Mesenchymal stem cell (in vitro differentiated cells and primary cell): Measurements from ENCODE around the gene SYCP1.

Experiments
- DNase-seq: peaks from one replicate; pipeline ENCODE4 v3.0.0-alpha.2; 2013
- H2AFZ ChIP-seq: one replicate; pipeline ENCODE4 v1.6.1; 2013; ENCODE audit warnings: low read depth, mild to moderate bottlenecking, control low read depth, inconsistent platforms, low read length, moderate library complexity
- H2AK5ac ChIP-seq: 2 replicates; pipeline ENCODE4 v1.6.1; 2013; ENCODE audit warnings: low read length, moderate library complexity, mild to moderate bottlenecking, inconsistent platforms; ENCODE audit not compliant: severe bottlenecking
- H2BK120ac ChIP-seq: one replicate; pipeline ENCODE4 v1.6.1; 2013; ENCODE audit warnings: low read depth, mild to moderate bottlenecking, inconsistent platforms, low read length, moderate library complexity
- H2BK12ac ChIP-seq, 2 experiments: one replicate each; pipeline ENCODE4 v1.6.1; 2013; ENCODE audit warnings: inconsistent platforms in 2 of 2, low read length in 2 of 2, mild to moderate bottlenecking in 2 of 2, moderate library complexity in 2 of 2, control low read depth in 1 of 2
- H2BK15ac ChIP-seq: one replicate; pipeline ENCODE4 v1.6.1; 2013; ENCODE audit warnings: mild to moderate bottlenecking, low read depth, inconsistent platforms; ENCODE audit not compliant: poor library complexity, severe bottlenecking
- H2BK5ac ChIP-seq: 2 replicates; pipeline ENCODE4 v1.6.1; 2013; ENCODE audit warnings: low read depth, mild to moderate bottlenecking, low read length, control low read depth, inconsistent platforms; ENCODE audit not compliant: poor library complexity, severe bottlenecking
- H3K14ac ChIP-seq, 2 experiments: one replicate each; pipeline ENCODE4 v1.6.1; 2013; ENCODE audit warnings: inconsistent platforms in 2 of 2, low read length in 2 of 2, control low read depth in 1 of 2, mild to moderate bottlenecking in 1 of 2, moderate library complexity in 1 of 2
- H3K18ac ChIP-seq, 2 experiments: one replicate each; pipeline ENCODE4 v1.6.1; 2013; ENCODE audit warnings: inconsistent platforms in 2 of 2, low read length in 2 of 2, control low read depth in 1 of 2, low read depth in 1 of 2, mild to moderate bottlenecking in 1 of 2
- H3K23ac ChIP-seq, 2 experiments: one replicate each; pipeline ENCODE4 v1.6.1; 2013; ENCODE audit warnings: inconsistent platforms in 2 of 2, low read length in 2 of 2, mild to moderate bottlenecking in 2 of 2, moderate library complexity in 2 of 2, control low read depth in 1 of 2
- H3K27ac ChIP-seq: 2 replicates; pipeline ENCODE4 v1.5.1; 2013; ENCODE audit warnings: mild to moderate bottlenecking, moderate library complexity, low read length, control low read depth, inconsistent platforms; ENCODE audit not compliant: poor library complexity, severe bottlenecking
- H3K27me3 ChIP-seq, 2 experiments: 2 replicates each; pipeline versions ENCODE4 v1.6.1 to v1.7.0; 2013; ENCODE audit warnings: low read length in 2 of 2, mild to moderate bottlenecking in 2 of 2, moderate library complexity in 2 of 2, control low read depth in 1 of 2, inconsistent platforms in 1 of 2; ENCODE audit not compliant: control insufficient read depth in 1 of 2, insufficient read depth in 1 of 2
- H3K36me3 ChIP-seq, 2 experiments: 2 replicates each; pipeline versions ENCODE4 v1.6.1 to v1.7.0; 2013; ENCODE audit warnings: low read length in 2 of 2, control low read depth in 1 of 2, inconsistent platforms in 1 of 2, low read depth in 1 of 2, mild to moderate bottlenecking in 1 of 2; ENCODE audit not compliant: insufficient read depth in 2 of 2, control insufficient read depth in 1 of 2
- H3K4ac ChIP-seq, 2 experiments: one replicate each; pipeline ENCODE4 v1.6.1; 2013; ENCODE audit warnings: inconsistent platforms in 2 of 2, low read length in 2 of 2, mild to moderate bottlenecking in 2 of 2, moderate library complexity in 2 of 2, control low read depth in 1 of 2, low read depth in 1 of 2
- H3K4me1 ChIP-seq: 2 replicates; pipeline ENCODE4 v1.6.1; 2013; ENCODE audit warnings: low read depth, low read length, control low read depth; ENCODE audit not compliant: control insufficient read depth, insufficient read depth
- H3K4me2 ChIP-seq: 2 replicates; pipeline ENCODE4 v1.6.1; 2013; ENCODE audit warnings: low read length, mild to moderate bottlenecking, inconsistent platforms; ENCODE audit not compliant: poor library complexity, severe bottlenecking
- H3K4me3 ChIP-seq, 2 experiments: 2 replicates each; pipeline versions ENCODE4 v1.5.1 to v1.7.0; 2013; ENCODE audit warnings: low read length in 2 of 2, mild to moderate bottlenecking in 2 of 2, control low read depth in 1 of 2, low read depth in 1 of 2; ENCODE audit not compliant: insufficient read depth in 1 of 2
- H3K79me1 ChIP-seq: replicated peaks from 2 replicates; pipeline ENCODE4 v1.6.1; 2013; ENCODE audit warnings: mild to moderate bottlenecking, control low read depth, low read length, inconsistent platforms; ENCODE audit not compliant: poor library complexity, severe bottlenecking
- H3K9ac ChIP-seq: 2 replicates; pipeline ENCODE4 v1.7.0; 2013; ENCODE audit warnings: mild to moderate bottlenecking, low read length, moderate library complexity
- H3K9me3 ChIP-seq: 2 replicates; pipeline ENCODE4 v1.7.0; 2013; ENCODE audit warnings: mild to moderate bottlenecking, low read length; ENCODE audit not compliant: control insufficient read depth
- H4K8ac ChIP-seq: one replicate; pipeline ENCODE4 v1.6.1; 2013; ENCODE audit warnings: inconsistent platforms, mild to moderate bottlenecking, low read length, moderate library complexity
- H4K91ac ChIP-seq: one replicate; pipeline ENCODE4 v1.6.1; 2013; ENCODE audit warnings: mild to moderate bottlenecking, low read length, inconsistent platforms
- WGBS: methylation state at CpG from one replicate; pipeline ENCODE4 v1.1.7; 2013; ENCODE audit warnings: mixed read lengths; 5-methylcytosine and 5-hydroxymethylcytosine counted together

The SYCP1 gene

DNA sequence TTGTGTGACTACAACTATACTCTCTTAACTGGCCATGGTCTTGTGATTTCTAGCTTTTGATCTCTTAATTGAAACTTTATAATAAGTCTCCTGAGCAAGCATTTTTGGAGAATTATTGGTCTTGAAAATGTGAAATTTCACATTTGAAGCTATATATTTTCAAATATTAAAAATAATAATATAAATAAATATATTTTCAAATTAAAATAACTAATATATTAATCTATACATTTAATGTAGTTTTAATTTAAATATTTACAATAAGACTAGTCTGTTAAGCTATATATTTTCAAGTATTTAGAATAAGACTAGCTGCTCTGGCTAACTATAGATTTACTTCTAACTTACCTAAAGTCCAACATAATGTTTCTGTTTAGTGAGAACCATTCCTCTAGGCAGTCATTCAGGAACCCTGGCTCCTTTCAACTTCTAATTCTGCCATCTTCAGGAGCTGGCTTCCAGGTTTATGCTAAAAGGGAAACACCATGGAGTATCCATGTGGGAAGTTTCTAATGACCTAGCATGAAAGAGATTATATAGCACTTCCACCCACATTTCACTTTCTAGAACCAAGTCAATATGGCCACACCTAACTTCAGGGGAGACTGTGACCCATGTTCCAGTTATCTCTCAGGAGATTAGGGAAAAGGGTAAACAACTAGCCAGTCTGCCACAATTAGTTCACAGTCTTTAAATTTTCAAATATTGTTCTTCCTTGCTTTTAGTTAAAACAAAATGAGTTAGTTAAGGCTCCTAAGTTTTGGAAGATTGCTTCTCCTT is 143.0 kb downstream of the SYCP1 start:
- H2AK5ac ChIP-seq: no peak overlapping the region
- H4K91ac ChIP-seq: no peak overlapping the region
- no peak overlapping the region for H3K4me3 ChIP-seq
- H2BK12ac ChIP-seq: no peak overlapping the region
- H3K23ac ChIP-seq: no peak overlapping the region
- H3K18ac ChIP-seq: no peak overlapping the region
- no peak overlapping the region for H3K4ac ChIP-seq
- H2BK120ac ChIP-seq: no peak overlapping the region
- no peaks in the 10 kb centered on the region for H3K9me3 ChIP-seq
- H4K8ac ChIP-seq: no peak overlapping the region
- no peaks in the 10 kb centered on the region for H3K36me3 ChIP-seq
- H3K79me1 ChIP-seq: no peaks in the 10 kb centered on the region
- peaks cover 0 to 7% of the 10 kb centered on the region in 2 experiments for H3K27me3 ChIP-seq
- H3K9ac ChIP-seq: no peak overlapping the region
- H3K14ac ChIP-seq: no peak overlapping the region
- no peaks in the 10 kb centered on the region for H3K4me1 ChIP-seq
- no peak overlapping the region for H2BK15ac ChIP-seq
- no peak overlapping the region for H3K4me2 ChIP-seq
- H2BK5ac ChIP-seq: no peak overlapping the region
- no peak for DNase-seq
- no peak overlapping the region for H3K27ac ChIP-seq
- H2AFZ ChIP-seq: no peak overlapping the region

DNA sequence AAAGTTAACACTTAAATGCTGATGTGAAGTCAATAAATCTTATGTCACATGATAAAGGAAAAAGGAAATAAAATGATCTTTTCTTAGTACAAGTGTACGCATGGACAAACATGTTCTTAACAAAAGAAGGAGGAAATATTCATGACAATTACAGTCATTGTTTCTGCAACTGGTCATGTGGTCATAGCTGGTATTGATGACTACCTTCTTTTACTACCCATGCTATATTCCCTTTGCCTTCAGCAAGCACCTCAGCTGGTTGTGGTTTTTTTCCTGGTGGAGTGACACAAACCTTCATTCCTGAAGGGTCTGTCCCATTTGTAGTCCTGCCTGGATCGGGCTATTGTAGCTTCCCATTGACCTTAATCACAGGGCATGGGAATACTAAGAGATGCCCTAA is 151.5 kb downstream of the SYCP1 start:
- no CpG with 5 or more reads among the region's 2 CpGs for whole genome bisulfite sequencing
- Histone ChIP-seq H3K79me1 (no peaks in the 10 kb centered on the region), H2BK15ac (no peak overlapping the region), H2BK120ac (no peak overlapping the region), H3K9ac (no peak overlapping the region), H2AK5ac (no peak overlapping the region), H2BK5ac (no peak overlapping the region), H3K4ac (no peak overlapping the region), H3K4me3 (no peak overlapping the region), H2AFZ (no peak overlapping the region), H3K36me3 (no peaks in the 10 kb centered on the region), H3K27ac (no peak overlapping the region), H3K18ac (no peak overlapping the region), H3K9me3 (no peaks in the 10 kb centered on the region), H2BK12ac (no peak overlapping the region), H3K27me3 (peaks cover 0 to 7% of the 10 kb centered on the region in 2 experiments), H3K4me2 (no peak overlapping the region), H3K23ac (no peak overlapping the region), H4K8ac (no peak overlapping the region), H4K91ac (no peak overlapping the region), H3K4me1 (no peaks in the 10 kb centered on the region), H3K14ac (no peak overlapping the region)
- no peak for DNase-seq

DNA sequence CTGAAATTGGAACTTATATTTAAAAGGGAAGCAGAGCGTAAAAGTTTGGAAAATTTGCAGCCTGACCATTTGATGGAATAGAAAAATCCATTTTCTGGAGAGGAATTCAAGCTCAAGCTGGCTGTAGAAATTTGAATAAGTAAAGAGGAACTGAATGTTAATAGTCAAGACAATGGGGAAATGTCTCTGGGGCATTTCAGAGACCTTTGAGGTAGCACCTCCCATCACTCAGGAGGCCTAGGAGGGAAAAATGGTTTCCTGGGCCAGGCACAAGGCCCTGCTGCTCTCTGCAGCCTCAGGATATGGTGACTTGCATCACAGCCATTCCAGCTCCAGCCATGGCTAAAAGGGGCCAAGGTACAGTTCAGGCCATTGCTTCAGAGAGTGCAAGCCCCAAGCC is 157.3 kb downstream of the SYCP1 start:
- H3K4me1 ChIP-seq: no peaks in the 10 kb centered on the region
- H3K18ac ChIP-seq: no peak overlapping the region
- no peak overlapping the region for H2BK12ac ChIP-seq
- H3K79me1 ChIP-seq: no peaks in the 10 kb centered on the region
- no peak overlapping the region for H4K8ac ChIP-seq
- H4K91ac ChIP-seq: no peak overlapping the region
- no peak overlapping the region for H2AK5ac ChIP-seq
- 85% methylated on average over 1 of the region's 1 CpG for WGBS
- H3K9me3 ChIP-seq: no peaks in the 10 kb centered on the region
- peaks cover 0 to 3% of the 10 kb centered on the region in 2 experiments for H3K27me3 ChIP-seq
- H3K4ac ChIP-seq: no peak overlapping the region
- H3K36me3 ChIP-seq: no peaks in the 10 kb centered on the region
- no peak overlapping the region for H2BK5ac ChIP-seq
- DNase-seq: no peak
- H3K27ac ChIP-seq: no peak overlapping the region
- no peak overlapping the region for H3K4me3 ChIP-seq
- no peak overlapping the region for H2BK15ac ChIP-seq
- H3K9ac ChIP-seq: no peak overlapping the region
- no peak overlapping the region for H3K14ac ChIP-seq
- no peak overlapping the region for H2BK120ac ChIP-seq
- H3K23ac ChIP-seq: no peak overlapping the region
- H2AFZ ChIP-seq: no peak overlapping the region
- H3K4me2 ChIP-seq: no peak overlapping the region

DNA sequence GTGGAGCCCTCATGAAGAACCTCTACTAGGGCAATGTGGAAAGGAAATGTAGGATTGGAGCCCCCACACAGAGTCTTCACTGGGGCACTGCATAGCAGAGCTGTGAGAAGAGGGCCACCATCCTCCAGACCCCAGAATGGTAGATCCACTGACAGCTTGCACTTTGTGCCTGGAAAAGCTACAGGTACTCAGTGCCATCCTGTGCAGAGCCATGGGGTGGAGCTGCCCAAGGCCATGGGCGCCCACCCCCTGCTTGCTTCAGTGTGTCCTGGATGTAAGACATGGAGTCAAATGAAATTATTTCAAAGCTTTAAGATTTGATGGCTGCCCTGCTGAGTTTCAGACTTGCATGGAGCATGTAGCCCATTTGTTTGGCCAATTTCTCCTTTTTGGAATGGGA is 157.8 kb downstream of the SYCP1 start:
- Histone ChIP-seq H2AFZ (no peak overlapping the region), H3K4me3 (no peak overlapping the region), H2AK5ac (no peak overlapping the region), H3K9me3 (no peaks in the 10 kb centered on the region), H3K4ac (no peak overlapping the region), H3K36me3 (no peaks in the 10 kb centered on the region), H2BK12ac (no peak overlapping the region), H3K4me1 (no peaks in the 10 kb centered on the region), H2BK120ac (no peak overlapping the region), H3K9ac (no peak overlapping the region), H3K23ac (no peak overlapping the region), H3K79me1 (no peaks in the 10 kb centered on the region), H3K14ac (no peak overlapping the region), H4K91ac (no peak overlapping the region), H3K27me3 (peaks cover 0 to 3% of the 10 kb centered on the region in 2 experiments), H3K27ac (no peak overlapping the region), H4K8ac (no peak overlapping the region), H3K4me2 (no peak overlapping the region), H2BK15ac (no peak overlapping the region), H2BK5ac (no peak overlapping the region), H3K18ac (no peak overlapping the region)
- 63% methylated on average over 1 of the region's 1 CpG for WGBS
- no peak for DNase-seq
